WTC11 (cell line): ENCODE results near the gene ATPAF1. TPM values are rescaled to one million over a fixed set of nuclear protein-coding genes. Genes with fewer than 3 reads are reported as not detected.

ENCODE experiments used
- ATAC-seq: fragments of 200-7000 bp; cut with Tn5 transposase; 2 replicates; pipeline ENCODE4 v1.10.0; 2021; ENCODE audit warnings: mild to moderate bottlenecking, moderate library complexity
- CTCF ChIA-PET: fragments of 300-600 bp; sonication (Branson Sonifier 250); formaldehyde crosslinking; loops from one replicate; lab custom pipeline; 2021; ENCODE audit warnings: antibody characterized with exemption; lab: Charles Lee
- POLR2A ChIA-PET: fragments of 350-600 bp; sonication (Branson Sonifier 250); formaldehyde crosslinking; loops from one replicate; lab custom pipeline; 2021; ENCODE audit warnings: antibody characterized with exemption; lab: Charles Lee
- DNase-seq: peaks from one replicate; pipeline ENCODE4 v3.0.0; 2021; ENCODE audit warnings: low spot score
- H3K27ac Mint-ChIP-seq: 2 replicates; pipeline ENCODE4 v1.8.0; 2021; ENCODE audit warnings: mixed read lengths
- H3K27me3 Mint-ChIP-seq: 2 replicates; pipeline ENCODE4 v1.8.0; 2021; ENCODE audit warnings: low read depth, mild to moderate bottlenecking, moderate library complexity, mixed read lengths
- H3K36me3 Mint-ChIP-seq: 2 replicates; pipeline ENCODE4 v1.8.0; 2021; ENCODE audit warnings: mixed read lengths
- H3K4me1 Mint-ChIP-seq: 2 replicates; pipeline ENCODE4 v1.8.0; 2022; ENCODE audit warnings: mixed read lengths
- H3K4me3 Mint-ChIP-seq: 2 replicates; pipeline ENCODE4 v1.8.0; 2021; ENCODE audit warnings: mild to moderate bottlenecking, moderate library complexity, mixed read lengths
- H3K9me3 Mint-ChIP-seq: 2 replicates; pipeline ENCODE4 v1.8.0; 2021; ENCODE audit warnings: mixed read lengths
- CREB1 ChIP-seq: sonication (generic); formaldehyde crosslinking; IDR thresholded peaks from 2 replicates; pipeline ENCODE4 v1.8.0; 2023; ENCODE audit warnings: mild to moderate bottlenecking, missing genetic modification reagents
- E2F4 ChIP-seq: sonication (generic); formaldehyde crosslinking; IDR thresholded peaks from 2 replicates; pipeline ENCODE4 v1.8.1; 2022; ENCODE audit warnings: low read depth, mild to moderate bottlenecking, moderate library complexity, missing genetic modification reagents, borderline replicate concordance
- E2F5 ChIP-seq: sonication (generic); formaldehyde crosslinking; IDR thresholded peaks from 2 replicates; pipeline ENCODE4 v1.8.1; 2022; ENCODE audit warnings: mild to moderate bottlenecking, moderate library complexity, missing genetic modification reagents
- FOXP4 ChIP-seq: sonication (generic); formaldehyde crosslinking; IDR thresholded peaks from 2 replicates; pipeline ENCODE4 v1.8.0; 2022; ENCODE audit warnings: mild to moderate bottlenecking, missing genetic modification reagents
- IRF1 ChIP-seq: sonication (generic); formaldehyde crosslinking; IDR thresholded peaks from 2 replicates; pipeline ENCODE4 v1.8.0; 2023; ENCODE audit warnings: missing genetic modification reagents
- MLX ChIP-seq: sonication (generic); formaldehyde crosslinking; IDR thresholded peaks from 2 replicates; pipeline ENCODE4 v1.8.1; 2023; ENCODE audit warnings: mild to moderate bottlenecking, missing genetic modification reagents, moderate library complexity
- MXD4 ChIP-seq: fragments of 250-450 bp; sonication (Bioruptor Pico); IDR thresholded peaks from 2 replicates; pipeline ENCODE4 v1.8.0; 2021; ENCODE audit warnings: mild to moderate bottlenecking, moderate library complexity, borderline replicate concordance
- RORB ChIP-seq: fragments of 250-450 bp; sonication (Bioruptor Pico); IDR thresholded peaks from 2 replicates; pipeline ENCODE4 v1.9.0; 2021; ENCODE audit warnings: mild to moderate bottlenecking
- TCF7 ChIP-seq: sonication (generic); formaldehyde crosslinking; IDR thresholded peaks from 2 replicates; pipeline ENCODE4 v1.8.0; 2022; ENCODE audit warnings: mild to moderate bottlenecking, low read depth, missing genetic modification reagents, moderate library complexity
- TEAD1 ChIP-seq: sonication (generic); formaldehyde crosslinking; IDR thresholded peaks from 2 replicates; pipeline ENCODE4 v1.8.0; 2022; ENCODE audit warnings: mild to moderate bottlenecking, missing genetic modification reagents
- TP53 ChIP-seq: sonication (generic); formaldehyde crosslinking; IDR thresholded peaks from 2 replicates; pipeline ENCODE4 v1.8.1; 2023; ENCODE audit warnings: mild to moderate bottlenecking, missing genetic modification reagents
- USF1 ChIP-seq: sonication (generic); formaldehyde crosslinking; IDR thresholded peaks from 2 replicates; pipeline ENCODE4 v1.8.0; 2022; ENCODE audit warnings: mild to moderate bottlenecking, missing genetic modification reagents
- USF2 ChIP-seq: sonication (generic); formaldehyde crosslinking; IDR thresholded peaks from 2 replicates; pipeline ENCODE4 v1.8.1; 2023; ENCODE audit warnings: mild to moderate bottlenecking, missing genetic modification reagents, moderate library complexity
- ZBTB43 ChIP-seq: sonication (generic); formaldehyde crosslinking; IDR thresholded peaks from 2 replicates; pipeline ENCODE4 v1.8.1; 2023; ENCODE audit warnings: mild to moderate bottlenecking, missing genetic modification reagents
- ZNF416 ChIP-seq: fragments of 250-450 bp; sonication (Bioruptor Pico); IDR thresholded peaks from 2 replicates; pipeline ENCODE4 v1.9.0; 2021; ENCODE audit warnings: mild to moderate bottlenecking, inconsistent platforms
- ZNF671 ChIP-seq: fragments of 250-450 bp; sonication (Bioruptor Pico); IDR thresholded peaks from 2 replicates; pipeline ENCODE4 v1.8.0; 2021; ENCODE audit warnings: mild to moderate bottlenecking
- ZSCAN18 ChIP-seq: fragments of 250-450 bp; sonication (Bioruptor Pico); IDR thresholded peaks from 2 replicates; pipeline ENCODE4 v2.1.2; 2022; ENCODE audit warnings: mild to moderate bottlenecking, moderate library complexity
- total RNA-seq: library from RNA; stranded (reverse); gene quantifications from 3 replicates; pipeline ENCODE4 v1.2.3, GENCODE V29; 2021

Gene ATPAF1
- total RNA-seq, 1 experiment from 2014 or later, result 35.7 TPM

GRCh38 chr1:46646331-46646730, 21.8 kb downstream of the ATPAF1 start (continued):
- TF ChIP-seq MXD4, result no peak
- no peak for TF ChIP-seq ZNF671 (CRISPR knock-in tag)
- no peak for TF ChIP-seq TP53 (CRISPR knock-in tag)
- no peak for TF ChIP-seq MLX (CRISPR knock-in tag)
- TF ChIP-seq ZBTB43 (CRISPR knock-in tag), result no peak
- TF ChIP-seq ZSCAN18, result no peak
- no peak for TF ChIP-seq FOXP4 (CRISPR knock-in tag)
- no peak for TF ChIP-seq IRF1 (CRISPR knock-in tag)
- no peak for TF ChIP-seq E2F4 (CRISPR knock-in tag)

- TF ChIP-seq CREB1 (CRISPR knock-in tag), result no peak
- ATAC-seq, result no peak
- H3K9me3 Mint-ChIP-seq, result peaks cover 23% of the 10 kb centered on the region
- ChIA-PET CTCF (interaction anchor here (1.0 kb wide), 1 partner anchor 24 kb away, joined by 3 read pairs; no protein-coding TSS in a partner anchor), POLR2A (no interaction called here)
- no peaks in the 10 kb centered on the region for H3K4me1 Mint-ChIP-seq
- H3K27ac Mint-ChIP-seq, result no peak overlapping the region
- no peak for DNase-seq
- H3K4me3 Mint-ChIP-seq, result no peak overlapping the region
- no peaks in the 10 kb centered on the region for H3K27me3 Mint-ChIP-seq
- H3K36me3 Mint-ChIP-seq, result peaks cover 33% of the 10 kb centered on the region
These were observed 22.3 kb downstream of the ATPAF1 start for GRCh38 chr1:46645815-46646214.

- CTCF ChIA-PET, result no interaction called here
These were observed 24.8 kb downstream of the ATPAF1 start for GRCh38 chr1:46643368-46643775.

More at GRCh38 chr1:46643368-46643775, 24.8 kb downstream of the ATPAF1 start:
- DNase-seq, result no peak
- no peaks in the 10 kb centered on the region for H3K27me3 Mint-ChIP-seq
- TF ChIP-seq ZSCAN18, result no peak
- no peak for TF ChIP-seq TCF7 (CRISPR knock-in tag)
- no peak for TF ChIP-seq USF2 (CRISPR knock-in tag)
- no peak for TF ChIP-seq FOXP4 (CRISPR knock-in tag)
- no peak for TF ChIP-seq TEAD1 (CRISPR knock-in tag)
- no peak for TF ChIP-seq RORB
- no peak for TF ChIP-seq E2F5 (CRISPR knock-in tag)
- no peak for TF ChIP-seq ZNF416
- TF ChIP-seq USF1 (CRISPR knock-in tag), result no peak
- TF ChIP-seq, all 79 proteins: peak for 0
- peaks cover 12% of the 10 kb centered on the region for H3K36me3 Mint-ChIP-seq
- POLR2A ChIA-PET, result no interaction called here
- no peak for ATAC-seq
- H3K4me3 Mint-ChIP-seq, result no peak overlapping the region
- no peak overlapping the region for H3K27ac Mint-ChIP-seq
- H3K9me3 Mint-ChIP-seq, result peaks cover 6% of the 10 kb centered on the region
- H3K4me1 Mint-ChIP-seq, result no peaks in the 10 kb centered on the region
